Smooth muscle cell of the brain vasculature (primary cell): ENCODE data around the gene MS4A13.
"Not testable (repeated sequence)": the region's sequence is repeated elsewhere in the genome, so short reads cannot be mapped to it uniquely, and the experiment has no call there.

Source experiments
- DNase-seq: peaks from one replicate; pipeline ENCODE4 v3.0.0-alpha.2; 2012; ENCODE audit warnings: low read depth, low spot score

The MS4A13 gene

DNA sequence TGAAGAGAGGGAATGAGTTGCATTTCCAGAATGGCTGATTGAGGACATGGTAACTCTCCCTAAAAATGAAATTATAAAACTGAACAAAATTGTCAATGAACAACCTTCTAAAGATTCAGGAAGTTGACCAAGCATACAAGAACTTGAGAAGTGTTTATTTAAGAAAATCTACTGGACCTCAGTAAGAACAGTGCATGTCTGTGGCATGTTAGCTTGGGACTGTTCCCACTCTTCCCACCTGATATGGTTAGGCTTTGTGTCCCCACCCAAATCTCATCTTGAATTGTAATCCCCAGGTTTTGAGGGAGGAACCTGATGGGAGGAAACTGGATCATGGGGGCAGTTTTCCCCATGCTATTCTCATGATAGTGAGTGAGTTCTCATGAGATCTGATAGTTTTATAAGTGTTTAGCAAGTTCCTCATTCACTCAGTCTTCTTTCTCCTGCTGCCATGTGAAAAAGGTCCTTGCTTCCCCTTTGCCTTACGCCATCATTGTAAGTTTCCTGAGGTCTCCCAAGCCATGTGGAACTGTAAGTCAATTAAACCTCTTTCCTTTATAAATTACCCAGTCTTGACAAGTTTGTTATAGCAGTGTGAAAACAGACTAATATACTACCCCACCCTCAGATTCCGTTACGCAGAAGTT is 15.4 kb downstream of the MS4A13 start:
- DNase-seq: no peak

DNA sequence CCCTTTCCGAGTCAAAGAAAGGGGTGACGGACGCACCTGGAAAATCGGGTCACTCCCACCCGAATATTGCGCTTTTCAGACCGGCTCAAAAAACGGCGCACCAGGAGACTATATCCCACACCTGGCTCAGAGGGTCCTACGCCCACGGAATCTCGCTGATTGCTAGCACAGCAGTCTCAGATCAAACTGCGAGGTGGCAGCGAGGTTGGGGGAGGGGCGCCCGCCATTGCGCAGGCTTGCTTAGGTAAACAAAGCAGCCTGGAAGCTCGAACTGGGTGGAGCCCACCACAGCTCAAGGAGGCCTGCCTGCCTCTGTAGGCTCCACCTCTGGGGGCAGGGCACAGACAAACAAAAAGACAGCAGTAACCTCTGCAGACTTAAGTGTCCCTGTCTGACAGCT is 17.2 kb downstream of the MS4A13 start:
- DNase-seq: not testable (repeated sequence)

DNA sequence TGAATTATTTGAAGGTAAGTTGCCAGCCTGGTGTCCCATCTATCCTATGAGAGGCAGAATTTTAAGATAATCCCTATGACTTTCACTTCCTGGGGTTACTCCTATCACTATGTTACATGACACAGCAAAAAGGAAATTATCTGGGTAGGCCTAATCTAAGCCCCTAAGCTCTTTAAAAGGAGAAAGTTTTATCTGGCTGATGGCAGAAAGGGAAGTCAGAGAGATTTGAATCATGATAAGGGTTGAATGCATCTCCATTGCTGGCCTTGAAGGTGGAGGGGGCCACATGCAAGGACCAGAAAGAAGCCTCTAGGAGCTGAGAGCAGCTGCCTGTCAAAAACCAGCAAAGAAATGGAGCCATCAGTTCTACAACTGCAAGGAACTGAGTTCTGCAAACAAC is 23.4 kb downstream of the MS4A13 start:
- not testable (repeated sequence) for DNase-seq

DNA sequence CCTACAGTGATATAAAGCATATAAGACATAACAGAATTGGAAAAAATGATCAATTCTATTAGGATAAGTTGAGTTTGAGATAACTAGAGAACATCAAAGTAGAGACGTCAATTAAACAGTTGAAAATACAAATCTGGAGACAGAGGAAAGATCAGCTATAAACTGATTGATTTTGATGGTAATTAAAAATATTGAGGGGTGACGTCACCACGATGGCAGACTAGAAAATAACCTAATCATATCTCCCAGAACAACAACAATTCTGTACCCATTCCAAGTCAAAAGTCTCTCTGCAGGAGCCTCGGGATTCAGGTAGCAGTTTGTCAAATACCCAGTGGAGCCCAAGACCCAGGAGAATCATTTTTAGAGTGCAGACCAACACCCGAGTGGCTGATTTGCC is 28.9 kb downstream of the MS4A13 start:
- no peak for DNase-seq

DNA sequence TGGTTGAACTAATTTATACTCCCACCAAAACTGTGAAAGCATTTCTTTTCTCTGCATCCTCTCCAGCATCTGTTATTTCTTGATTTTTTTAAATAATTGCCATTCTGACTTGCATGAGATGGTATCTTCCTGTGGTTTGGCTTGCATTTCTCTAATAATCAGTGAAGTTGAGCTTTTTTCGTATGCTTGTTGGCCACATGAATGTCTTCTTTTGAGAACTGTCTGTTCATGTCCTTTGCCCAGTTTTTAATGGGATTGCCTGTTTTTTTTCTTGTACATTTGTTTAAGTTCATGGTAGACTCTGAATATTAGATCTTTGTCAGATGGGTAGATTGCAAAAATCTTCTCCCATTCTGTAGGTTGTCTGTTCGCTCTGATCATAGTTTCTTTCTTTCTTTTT is 46.1 kb downstream of the MS4A13 start:
- no peak for DNase-seq

DNA sequence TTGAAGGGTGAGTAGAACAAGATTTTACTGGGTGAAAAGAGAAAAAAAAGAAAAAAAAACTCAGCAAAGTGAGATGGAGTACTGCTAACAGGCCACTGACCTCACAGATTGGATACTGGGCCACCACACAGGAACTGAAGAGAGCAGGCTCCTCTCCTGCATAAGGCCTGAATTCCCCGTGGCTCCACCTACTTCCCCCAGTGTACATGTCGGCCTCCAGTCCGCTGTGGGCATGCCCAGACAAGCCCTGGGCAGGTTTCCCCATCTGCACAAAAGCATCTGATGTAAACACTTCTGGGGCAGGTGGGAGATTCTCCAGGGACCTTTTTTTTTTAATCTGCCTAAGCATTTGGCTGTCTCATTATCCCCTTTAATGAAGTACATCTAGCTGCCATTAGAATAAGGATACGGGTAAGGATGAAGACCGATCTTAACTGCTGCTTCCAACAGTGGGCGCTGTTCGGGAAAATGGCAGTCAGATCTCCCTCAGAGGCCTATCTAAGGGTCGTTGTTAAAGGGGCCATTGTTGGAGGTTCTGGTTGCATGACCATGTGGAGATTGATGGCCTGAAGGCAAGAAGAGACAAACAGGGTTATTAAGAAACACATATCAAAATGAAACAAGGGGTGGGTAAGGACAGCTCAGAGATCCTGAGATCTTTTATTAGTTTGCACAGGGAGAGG is 48.5 kb downstream of the MS4A13 start:
- no peak for DNase-seq

DNA sequence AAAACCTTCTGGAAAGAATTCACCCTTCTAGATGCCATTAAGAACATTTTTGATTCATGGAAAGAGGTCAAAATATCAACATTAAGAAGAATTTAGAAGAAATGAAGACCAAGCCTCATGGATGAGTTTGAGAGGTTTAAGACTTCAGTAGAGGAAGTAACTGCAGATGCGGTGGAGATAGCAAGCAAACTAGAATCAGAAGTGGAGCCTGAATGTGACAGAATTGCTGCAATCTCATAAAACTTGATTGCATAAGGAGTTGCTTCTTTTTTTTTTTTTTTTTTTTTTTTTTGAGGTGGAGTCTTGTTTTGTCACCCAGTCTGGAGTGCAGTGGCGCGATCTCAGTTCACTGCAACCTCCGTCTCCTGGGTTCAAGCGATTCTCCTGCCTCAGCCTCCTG is 51.6 kb downstream of the MS4A13 start:
- no peak for DNase-seq

DNA sequence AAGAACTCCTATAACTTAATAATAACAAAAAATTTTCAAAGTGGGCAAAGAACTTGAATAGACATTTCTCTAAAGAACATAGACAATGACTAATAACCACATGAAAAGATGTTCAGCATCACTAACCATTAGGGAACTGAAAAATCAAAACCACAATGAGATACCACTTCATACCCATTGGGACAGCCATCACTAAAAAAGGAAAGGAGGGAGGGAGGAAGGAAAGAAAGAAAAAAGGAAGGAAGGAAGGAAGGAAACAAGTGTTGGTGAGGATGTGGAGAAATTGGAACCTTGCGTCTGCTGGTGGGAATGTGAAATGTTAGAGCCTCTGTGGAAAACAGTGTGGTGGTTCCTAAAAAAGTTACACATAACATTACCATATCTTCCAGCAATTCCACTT is 55.8 kb downstream of the MS4A13 start:
- DNase-seq: no peak

DNA sequence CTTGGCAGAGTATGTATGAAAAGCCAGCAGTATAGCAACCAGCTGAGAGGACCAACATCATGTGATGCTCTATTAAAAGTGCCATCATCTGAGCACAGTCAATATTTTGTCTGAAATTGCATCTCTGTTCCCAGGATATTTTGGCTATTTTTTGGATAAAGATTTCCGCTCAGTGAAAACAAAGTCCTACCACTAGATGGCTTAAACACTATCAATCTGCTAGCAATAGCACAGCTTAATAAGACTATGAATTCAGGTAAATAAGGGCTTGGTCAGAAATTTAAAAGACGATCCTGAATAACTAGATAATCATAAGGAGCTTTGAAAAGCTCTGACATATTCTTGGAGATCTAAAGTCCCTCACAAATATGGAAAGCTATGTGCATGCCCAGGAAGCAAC is 74.4 kb downstream of the MS4A13 start:
- no peak for DNase-seq
